Measurements from ENCODE around the gene ACOX1. TPM values are rescaled to one million over a fixed set of nuclear protein-coding genes. Genes with fewer than 3 reads are reported as not detected.

ACOX1 gene
- total and polyA plus RNA-seq, 2 experiments from 2014 or later: 17.4 to 36.3 TPM

DNA sequence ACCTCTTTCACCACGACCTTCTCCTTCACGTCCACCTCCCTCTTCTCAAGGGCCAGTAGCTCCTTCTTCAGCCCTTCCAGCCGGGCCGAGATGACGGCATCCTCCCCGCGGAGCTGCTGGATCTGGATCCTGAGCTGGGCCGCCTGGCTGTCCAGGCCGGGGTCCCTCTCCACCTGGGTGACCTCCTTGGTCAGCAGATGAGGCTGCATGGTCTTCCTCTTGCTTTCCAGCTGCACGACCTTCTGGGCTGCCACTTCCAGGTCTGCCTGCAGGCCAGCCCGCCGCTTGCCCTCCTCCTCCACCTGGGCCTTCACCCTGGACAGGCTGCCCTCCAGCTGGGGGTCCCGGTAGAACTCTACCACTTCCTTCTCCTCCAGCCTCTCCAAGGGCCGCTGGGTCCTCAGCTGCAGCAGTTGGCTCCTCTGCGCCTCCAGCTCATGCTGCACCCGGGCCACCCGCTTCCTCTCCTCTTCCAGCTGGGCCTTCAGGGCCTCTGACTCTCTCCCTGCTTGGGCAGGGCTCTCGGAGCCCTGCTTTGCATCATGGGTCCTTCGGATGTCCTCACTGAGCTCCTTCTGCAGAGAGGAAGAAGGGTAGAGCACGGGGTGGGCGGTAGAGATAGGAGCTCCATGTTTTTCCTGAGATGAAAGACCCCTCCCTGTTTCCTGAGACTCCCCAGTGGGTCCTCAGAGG, 31.1 kb upstream of the ACOX1 start:
- Histone ChIP-seq H2AFZ (no peak overlapping the region), H3K4me1 (ENCODE audit: insufficient read depth) (no peaks in the 10 kb centered on the region), H3F3A (ENCODE audit: insufficient read depth) (no peaks in the 10 kb centered on the region), H3K4me2 (ENCODE audit: unreplicated experiment) (no peak overlapping the region), H3K79me2 (ENCODE audit: insufficient read depth) (no peaks in the 10 kb centered on the region), H3K9me3 (ENCODE audit: low read depth) (no peaks in the 10 kb centered on the region), H3K9me2 (ENCODE audit: insufficient read depth) (no peaks in the 10 kb centered on the region), H3K27ac (no peak overlapping the region), H3K36me3 (ENCODE audit: low read depth) (no peaks in the 10 kb centered on the region), H3K27me3 (replicated peaks; ENCODE audit: insufficient read depth) (no peaks in the 10 kb centered on the region), H3K4me3 (no peak overlapping the region), H3K9ac (no peak overlapping the region), H4K20me1 (ENCODE audit: insufficient read depth) (no peaks in the 10 kb centered on the region)
- WGBS, 2 experiments (ENCODE audit: low coverage in 1 of 2, low lambda C conversion rate in 2 of 2, missing lambda C conversion rate in 2 of 2): 82 to 85% methylated on average over 21 of the region's 21 CpGs
- in situ Hi-C loops (cut with MboI): no loop called here
- no peak for TF ChIP-seq EZH2 (IDR thresholded peaks at IDR 0.05; ENCODE audit: insufficient read depth, poor library complexity, severe bottlenecking)
- TF ChIP-seq EZH2phosphoT487 (IDR thresholded peaks at IDR 0.05; ENCODE audit: insufficient read depth, low read depth): no peak
- no peak for DNase-seq

DNA sequence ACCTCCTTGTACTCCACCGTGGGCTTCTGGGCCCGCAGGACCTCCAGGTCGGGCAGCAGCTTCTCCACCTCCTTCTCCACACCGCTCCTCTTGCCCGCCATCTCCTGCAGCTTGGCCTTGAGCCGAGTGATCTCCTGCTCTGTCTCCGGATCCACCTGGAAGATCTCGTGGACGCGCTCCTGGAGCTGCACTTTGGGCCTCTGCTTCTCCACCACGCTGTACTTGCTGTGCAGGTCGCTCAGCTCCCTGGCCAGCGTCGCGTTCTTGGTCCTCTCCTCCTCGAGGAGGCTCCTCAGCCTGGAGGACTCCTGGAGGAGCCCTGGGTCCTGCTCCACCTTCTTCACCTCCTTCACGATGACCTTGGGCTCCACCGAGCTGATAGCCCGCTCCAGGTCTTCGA, 30.5 kb upstream of the ACOX1 start:
- WGBS, 2 experiments (ENCODE audit: low coverage in 1 of 2, low lambda C conversion rate in 2 of 2, missing lambda C conversion rate in 2 of 2): 88% methylated on average over 20 of the region's 20 CpGs

DNA sequence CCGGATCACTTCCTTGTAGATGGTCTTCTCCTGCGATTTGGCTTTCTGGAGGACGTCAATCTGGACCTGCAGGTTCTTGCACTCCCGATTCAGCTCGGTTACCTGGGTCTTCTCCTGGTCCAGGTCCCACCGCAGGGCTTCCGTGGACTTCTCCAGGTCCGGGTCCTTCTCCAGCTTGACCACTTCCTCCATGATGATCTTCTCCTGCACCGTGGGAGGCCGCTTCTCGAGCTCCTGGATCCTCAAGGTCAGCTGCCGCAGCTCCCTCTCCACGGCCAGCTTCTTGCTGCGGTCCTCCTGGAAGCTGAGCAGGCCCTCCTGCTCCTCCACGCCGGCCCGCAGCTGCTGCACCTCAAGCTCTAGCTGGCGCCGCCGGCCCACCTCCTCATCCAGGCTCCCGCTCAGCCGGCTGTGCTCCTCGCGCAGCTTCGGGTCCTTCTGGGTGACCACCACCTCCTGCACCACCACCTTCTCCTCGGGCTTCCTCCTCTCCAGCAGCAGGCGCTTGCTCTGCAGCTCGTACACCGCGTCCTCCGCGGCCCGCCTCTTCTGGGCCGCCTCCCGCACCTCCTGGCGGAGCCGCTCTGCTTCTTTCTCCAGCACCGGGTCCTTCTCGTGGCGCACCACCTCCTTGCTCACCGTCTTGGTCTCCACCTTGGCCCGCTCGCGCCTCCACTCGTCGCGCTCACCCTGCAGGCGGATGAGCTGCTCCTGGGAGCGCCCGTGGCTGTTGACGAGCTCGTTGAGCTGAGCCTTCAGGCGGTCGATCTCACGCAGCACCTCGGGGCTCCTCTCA, 29.9 kb upstream of the ACOX1 start:
- no peaks in the 10 kb centered on the region for H3K27me3 ChIP-seq (replicated peaks; ENCODE audit: insufficient read depth)
- H3K36me3 ChIP-seq (ENCODE audit: low read depth): no peaks in the 10 kb centered on the region
- in situ Hi-C loops (cut with MboI): no loop called here
- no peaks in the 10 kb centered on the region for H3K9me3 ChIP-seq (ENCODE audit: low read depth)
- no peak overlapping the region for H3K27ac ChIP-seq
- TF ChIP-seq EZH2 (IDR thresholded peaks at IDR 0.05; ENCODE audit: insufficient read depth, poor library complexity, severe bottlenecking) (no peak), EZH2phosphoT487 (IDR thresholded peaks at IDR 0.05; ENCODE audit: insufficient read depth, low read depth) (no peak)
- H3K4me3 ChIP-seq: no peak overlapping the region
- H2AFZ ChIP-seq: no peak overlapping the region
- no peak for DNase-seq
- H3F3A ChIP-seq (ENCODE audit: insufficient read depth): no peaks in the 10 kb centered on the region
- no peaks in the 10 kb centered on the region for H3K79me2 ChIP-seq (ENCODE audit: insufficient read depth)
- no peaks in the 10 kb centered on the region for H3K4me1 ChIP-seq (ENCODE audit: insufficient read depth)
- 91 to 95% methylated on average over 48 to 56 of the region's 56 CpGs for WGBS, 2 experiments (ENCODE audit: low coverage in 1 of 2, low lambda C conversion rate in 2 of 2, missing lambda C conversion rate in 2 of 2)
- no peak overlapping the region for H3K4me2 ChIP-seq (ENCODE audit: unreplicated experiment)
- H3K9me2 ChIP-seq (ENCODE audit: insufficient read depth): no peaks in the 10 kb centered on the region
- H4K20me1 ChIP-seq (ENCODE audit: insufficient read depth): no peaks in the 10 kb centered on the region
- no peak overlapping the region for H3K9ac ChIP-seq

More for the DNA sequence above, 30.5 kb upstream of the ACOX1 start:
- Histone ChIP-seq H3K9me2 (ENCODE audit: insufficient read depth) (no peaks in the 10 kb centered on the region), H3K36me3 (ENCODE audit: low read depth) (no peaks in the 10 kb centered on the region), H3K4me3 (no peak overlapping the region), H3K79me2 (ENCODE audit: insufficient read depth) (no peaks in the 10 kb centered on the region), H3K4me1 (ENCODE audit: insufficient read depth) (no peaks in the 10 kb centered on the region), H3K27me3 (replicated peaks; ENCODE audit: insufficient read depth) (no peaks in the 10 kb centered on the region), H2AFZ (no peak overlapping the region), H3K4me2 (ENCODE audit: unreplicated experiment) (no peak overlapping the region), H4K20me1 (ENCODE audit: insufficient read depth) (no peaks in the 10 kb centered on the region), H3K9me3 (ENCODE audit: low read depth) (no peaks in the 10 kb centered on the region), H3F3A (ENCODE audit: insufficient read depth) (no peaks in the 10 kb centered on the region), H3K27ac (no peak overlapping the region), H3K9ac (no peak overlapping the region)
- TF ChIP-seq EZH2phosphoT487 (IDR thresholded peaks at IDR 0.05; ENCODE audit: insufficient read depth, low read depth) (no peak), EZH2 (IDR thresholded peaks at IDR 0.05; ENCODE audit: insufficient read depth, poor library complexity, severe bottlenecking) (no peak)
- DNase-seq: no peak
- in situ Hi-C loops (cut with MboI): no loop called here

DNA sequence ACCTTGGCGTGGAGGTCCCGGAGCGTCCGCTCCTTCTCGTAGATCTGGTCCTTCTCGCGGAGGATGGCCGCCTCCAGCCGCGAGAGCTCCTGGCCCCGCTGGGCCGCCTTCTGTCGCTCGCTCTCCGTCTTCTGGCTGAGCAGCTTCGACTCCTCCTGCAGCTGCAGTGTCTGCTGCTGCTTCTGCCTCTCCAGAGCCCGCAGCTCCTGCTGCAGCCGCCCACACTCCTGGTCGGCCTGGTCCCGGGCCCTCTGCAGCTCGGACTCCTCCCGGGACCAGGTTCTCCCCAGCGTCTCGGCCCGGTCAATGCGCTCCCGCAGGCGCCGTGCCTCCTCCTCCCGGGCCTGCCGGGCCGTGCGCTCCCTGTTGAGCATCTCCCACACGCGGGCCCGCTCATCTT, 29.2 kb upstream of the ACOX1 start:
- Histone ChIP-seq H3K79me2 (ENCODE audit: insufficient read depth) (no peaks in the 10 kb centered on the region), H4K20me1 (ENCODE audit: insufficient read depth) (no peaks in the 10 kb centered on the region), H3K9me2 (ENCODE audit: insufficient read depth) (no peaks in the 10 kb centered on the region), H3K4me3 (no peak overlapping the region), H3K36me3 (ENCODE audit: low read depth) (no peaks in the 10 kb centered on the region), H3K9ac (no peak overlapping the region), H3F3A (ENCODE audit: insufficient read depth) (no peaks in the 10 kb centered on the region), H3K27ac (no peak overlapping the region), H3K4me2 (ENCODE audit: unreplicated experiment) (no peak overlapping the region), H3K9me3 (ENCODE audit: low read depth) (no peaks in the 10 kb centered on the region), H2AFZ (no peak overlapping the region), H3K4me1 (ENCODE audit: insufficient read depth) (no peaks in the 10 kb centered on the region), H3K27me3 (replicated peaks; ENCODE audit: insufficient read depth) (no peaks in the 10 kb centered on the region)
- no peak for DNase-seq
- 90 to 91% methylated on average over 25 to 36 of the region's 36 CpGs for WGBS, 2 experiments (ENCODE audit: low coverage in 1 of 2, low lambda C conversion rate in 2 of 2, missing lambda C conversion rate in 2 of 2)
- in situ Hi-C loops (cut with MboI): no loop called here
- TF ChIP-seq EZH2 (IDR thresholded peaks at IDR 0.05; ENCODE audit: insufficient read depth, poor library complexity, severe bottlenecking) (no peak), EZH2phosphoT487 (IDR thresholded peaks at IDR 0.05; ENCODE audit: insufficient read depth, low read depth) (no peak)

All from GM23248 (cell line).